Measurements from ENCODE around the gene CAV1.

- no peak for TF ChIP-seq L3MBTL2 (conservative IDR thresholded peaks at IDR 0.05)
- no peak for TF ChIP-seq LEF1 (IDR thresholded peaks at IDR 0.05; ENCODE audit: borderline replicate concordance)
- TF ChIP-seq BHLHE40 (IDR thresholded peaks at IDR 0.05; ENCODE audit: borderline replicate concordance) = no peak
- TF ChIP-seq HDGF (IDR thresholded peaks at IDR 0.05; ENCODE audit: borderline replicate concordance) = no peak
- TF ChIP-seq FOXA1 (IDR thresholded peaks at IDR 0.05) = no peak
- TF ChIP-seq SP1 (IDR thresholded peaks at IDR 0.05) = no peak
- no peak for TF ChIP-seq SUZ12 (IDR thresholded peaks at IDR 0.05)
- TF ChIP-seq NFRKB (IDR thresholded peaks at IDR 0.05) = no peak
- TF ChIP-seq FOXM1 (IDR thresholded peaks at IDR 0.05; ENCODE audit: borderline replicate concordance) = no peak
- TF ChIP-seq FOXK2 (IDR thresholded peaks at IDR 0.05) = no peak
- no peak for TF ChIP-seq ARNT (IDR thresholded peaks at IDR 0.05)
- TF ChIP-seq TARDBP (IDR thresholded peaks at IDR 0.05) = no peak
Observed at GRCh38 chr7:116573541-116573940, 48.7 kb downstream of the CAV1 start.

Measured in HEK293T (cell line).